Activated CD4-positive, alpha-beta T cell treated with anti-CD3 and anti-CD28 coated beads, Interleukin-10, Interleukin-2, amounts not matched to agents 100 ng/mL and 50 ng/mL, durations not matched to agents 16 hours and 8 hours (primary cell): ENCODE measurements around the gene MADD.
A peak's percentile ranks its signal among the peaks of the same experiment; 100 is the strongest.

Source experiments
- DNase-seq: peaks from one replicate; pipeline ENCODE4 v3.0.0-alpha.2; 2020

Gene MADD

GRCh38 chr11:47360341-47360740 is 90.4 kb downstream of the MADD start:
- no peak for DNase-seq

- no peak for DNase-seq
Observed at GRCh38 chr11:47361419-47361818, 91.5 kb downstream of the MADD start.

GRCh38 chr11:47366020-47366490 is 96.1 kb downstream of the MADD start:
- DNase-seq: no peak

- no peak for DNase-seq
Observed at GRCh38 chr11:47369676-47370075, 99.7 kb downstream of the MADD start.

GRCh38 chr11:47372422-47372821 is 102.5 kb downstream of the MADD start:
- DNase-seq: no peak

- DNase-seq: peak; percentile 87
Observed at GRCh38 chr11:47373876-47374719, 104.2 kb downstream of the MADD start.

- DNase-seq: no peak
Observed at GRCh38 chr11:47374720-47375019, 104.7 kb downstream of the MADD start.

GRCh38 chr11:47375020-47375419 is 105.1 kb downstream of the MADD start:
- DNase-seq: no peak

- DNase-seq: no peak
Observed at GRCh38 chr11:47375546-47376085, 105.7 kb downstream of the MADD start.

GRCh38 chr11:47376107-47376524 is 106.2 kb downstream of the MADD start:
- DNase-seq: no peak

- DNase-seq: no peak
Observed at GRCh38 chr11:47376525-47377371, 106.8 kb downstream of the MADD start.

GRCh38 chr11:47377571-47378009 is 107.7 kb downstream of the MADD start:
- no peak for DNase-seq

- DNase-seq: no peak
Observed at GRCh38 chr11:47378010-47378835, 108.3 kb downstream of the MADD start, which contains the start of gene SPI1. Gene SPI1 (minus strand): TSS chr11:47378547. CDS start chr11:47378353, 194 bp downstream.

GRCh38 chr11:47378836-47379170 is 108.9 kb downstream of the MADD start:
- DNase-seq: no peak

GRCh38 chr11:47379317-47379716 is 109.4 kb downstream of the MADD start:
- no peak for DNase-seq
